MCF 10A (cell line): ENCODE data around the gene SLC6A6. TPM values are rescaled to one million over a fixed set of nuclear protein-coding genes. Genes with fewer than 3 reads are reported as not detected.
A peak's percentile ranks its signal among the peaks of the same experiment; 100 is the strongest.

Experiments
- BruUV-seq: library from RNA; stranded (reverse); fragments of 400-500 nt; replicated peaks from 2 replicates; lab custom pipeline; 2021; lab: Mats Ljungman, UMichigan
- CTCF ChIA-PET: fragments of 300-600 bp; sonication (Branson Sonifier 250); formaldehyde crosslinking; extraction: SDS; loops from one replicate; lab custom pipeline; 2021; ENCODE audit warnings: antibody characterized with exemption, inconsistent platforms; lab: Yijun Ruan, JAX
- POLR2A ChIA-PET: fragments of 300-600, 350-650 bp; sonication (Branson Sonifier 250); formaldehyde crosslinking; extraction: SDS; loops from one replicate; lab custom pipeline; 2020; ENCODE audit warnings: antibody characterized with exemption, inconsistent platforms; lab: Yijun Ruan, JAX
- DNase-seq: peaks from one replicate; pipeline ENCODE4 v3.0.0-alpha.2; 2018; ENCODE audit not compliant: unreplicated experiment
- H3K27ac Mint-ChIP-seq: one replicate; pipeline ENCODE4 v1.8.0; 2022; ENCODE audit warnings: mild to moderate bottlenecking, low read depth, mixed read lengths; ENCODE audit not compliant: unreplicated experiment
- H3K27me3 Mint-ChIP-seq: one replicate; pipeline ENCODE4 v1.8.0; 2022; ENCODE audit warnings: mixed read lengths; ENCODE audit not compliant: insufficient read depth, unreplicated experiment
- H3K36me3 Mint-ChIP-seq: one replicate; pipeline ENCODE4 v1.8.0; 2022; ENCODE audit warnings: mild to moderate bottlenecking, moderate library complexity, mixed read lengths; ENCODE audit not compliant: insufficient read depth, unreplicated experiment
- H3K4me1 Mint-ChIP-seq: one replicate; pipeline ENCODE4 v1.8.0; 2022; ENCODE audit warnings: mixed read lengths; ENCODE audit not compliant: insufficient read depth, unreplicated experiment
- H3K4me3 Mint-ChIP-seq: one replicate; pipeline ENCODE4 v1.8.0; 2022; ENCODE audit warnings: mild to moderate bottlenecking, moderate library complexity, mixed read lengths; ENCODE audit not compliant: unreplicated experiment
- H3K9me3 Mint-ChIP-seq: one replicate; pipeline ENCODE4 v1.8.0; 2022; ENCODE audit warnings: mixed read lengths; ENCODE audit not compliant: unreplicated experiment
- CTCF ChIP-seq: fragments of 200-600 bp; IDR thresholded peaks from one replicate; pipeline ENCODE4 v1.8.0; 2022; ENCODE audit warnings: antibody characterized with exemption, mild to moderate bottlenecking; ENCODE audit not compliant: unreplicated experiment
- intact Hi-C: fragments of 100-400 bp; cut with micrococcal nuclease; formaldehyde crosslinking; loops from 2 replicates; pipeline ENCODE4 v1.14.1; 2022
- total RNA-seq: library from RNA; stranded (reverse); gene quantifications from 2 replicates; pipeline ENCODE4 v1.2.3, GENCODE V29; 2022

The SLC6A6 gene
- total RNA-seq, 1 experiment from 2014 or later = 7.6 TPM

GRCh38 chr3:14451844-14452739 is 49.7 kb downstream of the SLC6A6 start:
- Mint-ChIP-seq H3K27ac (peak overlapping the region; percentile 67), H3K27me3 (no peaks in the 10 kb centered on the region), H3K4me1 (peaks cover 17% of the 10 kb centered on the region), H3K36me3 (peaks cover 11% of the 10 kb centered on the region), H3K9me3 (no peaks in the 10 kb centered on the region), H3K4me3 (no peak overlapping the region)
- CTCF ChIA-PET = interaction anchor here (0.6 to 5.6 kb wide), 10 partner anchors 10 to 350 kb away, joined by 3 to 38 read pairs (median 3); partner anchors contain the start of gene SLC6A6
- POLR2A ChIA-PET = interaction anchor here (0.6 to 1.1 kb wide), 3 partner anchors 252 to 275 kb away, joined by 3 read pairs; no protein-coding TSS in a partner anchor
- DNase-seq = peak; percentile 76
- BruUV-seq = no TSS peak
- TF ChIP-seq CTCF = no peak
- intact Hi-C loops = loop anchor here (2.0 kb wide), 1 partner anchor 49 kb away; the partner anchor contains the start of gene SLC6A6

- Mint-ChIP-seq H3K27ac (peak overlapping the region; percentile 67), H3K9me3 (no peaks in the 10 kb centered on the region), H3K4me1 (peaks cover 17% of the 10 kb centered on the region), H3K36me3 (peaks cover 6% of the 10 kb centered on the region), H3K4me3 (no peak overlapping the region), H3K27me3 (no peaks in the 10 kb centered on the region)
- ChIA-PET POLR2A (interaction anchor here (0.6 to 1.1 kb wide), 3 partner anchors 252 to 276 kb away, joined by 3 read pairs; no protein-coding TSS in a partner anchor), CTCF (interaction anchor here (0.6 to 5.6 kb wide), 12 partner anchors 10 to 756 kb away, joined by 3 to 38 read pairs (median 4); partner anchors contain the start of gene SLC6A6)
- peak; percentile 88 for DNase-seq
- intact Hi-C loops = loop anchor here (2.0 kb wide), 1 partner anchor 50 kb away; the partner anchor contains the start of gene SLC6A6
- no TSS peak for BruUV-seq
- TF ChIP-seq CTCF = no peak
Observed at GRCh38 chr3:14452740-14453710, 50.6 kb downstream of the SLC6A6 start.

- no peak for TF ChIP-seq CTCF
- intact Hi-C loops = loop anchor here (2.0 kb wide), 1 partner anchor 51 kb away; the partner anchor contains the start of gene SLC6A6
- H3K9me3 Mint-ChIP-seq = no peaks in the 10 kb centered on the region
- POLR2A ChIA-PET = interaction anchor here (0.6 kb wide), 1 partner anchor 253 kb away, joined by 3 read pairs; no protein-coding TSS in a partner anchor
- no peak overlapping the region for H3K4me3 Mint-ChIP-seq
- H3K36me3 Mint-ChIP-seq = no peaks in the 10 kb centered on the region
- H3K27ac Mint-ChIP-seq = no peak overlapping the region
- no peak for DNase-seq
- BruUV-seq = no TSS peak
- CTCF ChIA-PET = interaction anchor here (0.6 to 5.6 kb wide), 4 partner anchors 193 to 558 kb away, joined by 3 to 38 read pairs (median 8); no protein-coding TSS in a partner anchor
- no peaks in the 10 kb centered on the region for H3K27me3 Mint-ChIP-seq
- peaks cover 17% of the 10 kb centered on the region for H3K4me1 Mint-ChIP-seq
Observed at GRCh38 chr3:14453876-14454638, 51.7 kb downstream of the SLC6A6 start.
